Head of caudate nucleus (tissue), 42 donors: Measurements from ENCODE around the gene WFDC1.

ENCODE experiments used
- DNase-seq, 42 donors: peaks; one replicate each; pipeline versions ENCODE4 v3.0.0 to v3.0.0-alpha.2; 2020 to 2021; ENCODE audit warnings: mixed read lengths in 7 of 42
- intact Hi-C: fragments of 100-400 bp; cut with DNase I; formaldehyde crosslinking; loops from one replicate; pipeline ENCODE4 v1.15.0; 2022

Gene WFDC1, protein sequence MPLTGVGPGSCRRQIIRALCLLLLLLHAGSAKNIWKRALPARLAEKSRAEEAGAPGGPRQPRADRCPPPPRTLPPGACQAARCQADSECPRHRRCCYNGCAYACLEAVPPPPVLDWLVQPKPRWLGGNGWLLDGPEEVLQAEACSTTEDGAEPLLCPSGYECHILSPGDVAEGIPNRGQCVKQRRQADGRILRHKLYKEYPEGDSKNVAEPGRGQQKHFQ

GRCh38 chr16:84294531-84295142 is at the start of gene WFDC1:
WFDC1 (plus strand) TSS chr16:84294878; CDS start chr16:84294972, 94 bp downstream.
- intact Hi-C loops = no loop called here
- DNase-seq = peak in 32 of 42 donors; percentile 17 to 73 (median 42)

GRCh38 chr16:84245956-84246678 is 48.6 kb upstream of the WFDC1 start:
- intact Hi-C loops = no loop called here
- DNase-seq = no peak

- intact Hi-C loops = no loop called here
Observed at GRCh38 chr16:84246679-84247077, 48.0 kb upstream of the WFDC1 start.

GRCh38 chr16:84247331-84247730 is 47.3 kb upstream of the WFDC1 start:
- intact Hi-C loops = no loop called here
- DNase-seq = no peak

More at GRCh38 chr16:84246679-84247077, 48.0 kb upstream of the WFDC1 start:
- no peak for DNase-seq

- intact Hi-C loops = no loop called here
Observed at GRCh38 chr16:84247844-84248243, 46.8 kb upstream of the WFDC1 start.

GRCh38 chr16:84252184-84252583 is 42.5 kb upstream of the WFDC1 start:
- intact Hi-C loops = loop anchor here (10.0 kb wide), 1 partner anchor 213 kb away; no protein-coding TSS in a partner anchor
- DNase-seq = no peak

More at GRCh38 chr16:84247844-84248243, 46.8 kb upstream of the WFDC1 start:
- no peak for DNase-seq

DNA sequence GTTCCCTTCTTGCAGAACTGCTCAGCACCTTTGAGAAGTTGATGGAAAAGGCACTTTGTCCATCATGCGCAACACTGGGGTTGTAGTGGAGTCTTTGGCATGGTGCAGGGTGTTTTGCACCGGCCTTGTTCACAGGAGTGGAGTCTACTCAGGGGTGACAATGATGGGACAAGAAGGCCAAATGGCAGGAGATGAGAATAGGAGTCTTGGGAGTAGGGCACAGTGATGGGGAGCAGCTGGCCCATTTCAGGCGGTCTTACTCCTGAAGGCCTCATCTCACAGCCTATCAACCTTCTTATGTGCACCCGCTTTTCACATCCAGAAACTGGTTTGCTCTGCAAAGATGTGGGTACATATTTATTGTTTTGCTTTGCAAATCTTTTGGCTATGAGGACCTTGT is 41.5 kb upstream of the WFDC1 start:
- no peak for DNase-seq
- intact Hi-C loops = loop anchor here (10.0 kb wide), 1 partner anchor 212 kb away; no protein-coding TSS in a partner anchor

DNA sequence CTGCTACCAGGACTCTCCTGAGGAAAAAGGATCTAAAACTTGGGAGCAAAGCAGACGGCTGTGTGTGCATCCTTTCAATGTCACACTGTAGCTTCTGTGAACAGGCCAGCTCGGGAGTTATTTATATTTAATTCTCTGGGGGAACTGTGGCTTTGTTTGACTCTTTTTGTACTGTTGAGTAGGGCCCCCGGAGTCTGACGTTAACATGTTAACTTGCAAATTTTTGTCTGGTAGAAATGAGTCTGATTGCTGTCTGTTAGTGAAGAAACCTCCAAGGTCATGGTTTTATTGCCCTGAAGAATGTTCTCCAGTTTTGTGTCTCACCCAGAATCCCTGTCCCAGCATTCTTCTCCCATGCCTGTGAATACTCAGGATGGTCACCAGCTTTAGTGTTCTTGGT is 40.6 kb upstream of the WFDC1 start:
- no peak for DNase-seq
- intact Hi-C loops = loop anchor here (10.0 kb wide), 1 partner anchor 211 kb away; no protein-coding TSS in a partner anchor

GRCh38 chr16:84255050-84255810 is 39.4 kb upstream of the WFDC1 start:
- intact Hi-C loops = loop anchor here (10.0 kb wide), 1 partner anchor 210 kb away; no protein-coding TSS in a partner anchor
- DNase-seq = no peak

- DNase-seq = no peak
- intact Hi-C loops = loop anchor here (10.0 kb wide), 1 partner anchor 207 kb away; no protein-coding TSS in a partner anchor
Observed at GRCh38 chr16:84258266-84258665, 36.4 kb upstream of the WFDC1 start.

DNA sequence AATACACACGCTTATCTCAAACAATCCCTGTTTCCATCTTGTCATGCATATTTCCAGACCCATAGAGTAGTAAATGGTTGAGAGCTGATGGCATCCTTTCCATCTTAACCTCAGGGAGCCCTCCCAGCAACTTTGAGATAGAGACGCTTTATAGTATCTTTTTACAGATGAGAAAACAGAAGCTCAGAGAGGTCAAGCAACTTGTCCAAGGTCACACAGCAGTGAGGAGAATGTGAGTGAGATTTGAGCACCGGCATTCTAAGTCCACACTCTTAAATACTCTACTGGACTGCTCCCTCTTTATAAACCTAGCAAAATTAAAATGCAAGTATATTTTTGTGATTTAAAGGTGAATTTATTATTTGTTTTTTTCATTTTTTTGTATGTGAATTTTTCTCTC is 35.0 kb upstream of the WFDC1 start:
- intact Hi-C loops = loop anchor here (10.0 kb wide), 1 partner anchor 205 kb away; no protein-coding TSS in a partner anchor
- no peak for DNase-seq

DNA sequence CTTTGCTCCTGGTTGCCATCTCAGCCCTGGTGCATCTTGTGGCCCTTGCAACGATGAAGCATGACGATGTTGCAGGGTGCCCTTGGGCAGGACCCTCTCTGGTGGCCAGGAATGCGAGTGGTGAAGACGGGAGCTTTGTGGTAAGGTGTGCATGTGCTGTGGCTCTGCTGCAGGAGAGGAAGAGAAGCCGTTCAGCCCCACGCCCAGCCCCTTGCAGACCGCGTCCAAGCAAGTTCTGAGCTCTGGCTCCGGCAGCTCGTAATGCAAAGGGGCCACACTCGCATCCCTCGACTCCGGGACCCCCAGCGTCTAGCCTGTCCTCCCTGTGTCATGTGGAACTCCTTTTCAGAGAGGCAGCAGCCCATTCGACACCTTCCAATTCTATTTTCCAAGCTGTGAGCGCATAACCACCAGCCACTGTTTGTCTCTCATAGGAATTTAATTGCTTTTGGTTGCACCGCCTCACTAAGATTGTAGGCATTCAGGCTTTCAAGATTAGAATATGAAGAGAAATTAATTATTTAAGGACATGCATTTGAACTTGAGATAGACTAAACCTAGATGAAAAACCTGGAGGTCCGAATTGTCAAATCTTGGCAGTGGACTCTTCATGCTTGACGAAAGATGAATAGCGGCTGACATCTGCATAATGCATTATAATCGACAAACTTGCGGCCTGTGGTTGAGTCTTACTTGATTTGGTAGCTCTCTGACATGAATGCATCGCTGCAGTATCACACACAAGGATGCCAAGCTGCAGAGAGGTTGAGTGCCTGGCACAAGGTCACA is 33.7 kb upstream of the WFDC1 start:
- no peak for DNase-seq
- intact Hi-C loops = no loop called here

- intact Hi-C loops = no loop called here
Observed at GRCh38 chr16:84262031-84262430, 32.6 kb upstream of the WFDC1 start.

GRCh38 chr16:84262939-84263338 is 31.7 kb upstream of the WFDC1 start:
- DNase-seq = no peak
- intact Hi-C loops = no loop called here

More at GRCh38 chr16:84262031-84262430, 32.6 kb upstream of the WFDC1 start:
- DNase-seq = no peak

- peak; percentile 51 to 90 (median 76) for DNase-seq
Observed at GRCh38 chr16:84266451-84266850, 28.2 kb upstream of the WFDC1 start.

DNA sequence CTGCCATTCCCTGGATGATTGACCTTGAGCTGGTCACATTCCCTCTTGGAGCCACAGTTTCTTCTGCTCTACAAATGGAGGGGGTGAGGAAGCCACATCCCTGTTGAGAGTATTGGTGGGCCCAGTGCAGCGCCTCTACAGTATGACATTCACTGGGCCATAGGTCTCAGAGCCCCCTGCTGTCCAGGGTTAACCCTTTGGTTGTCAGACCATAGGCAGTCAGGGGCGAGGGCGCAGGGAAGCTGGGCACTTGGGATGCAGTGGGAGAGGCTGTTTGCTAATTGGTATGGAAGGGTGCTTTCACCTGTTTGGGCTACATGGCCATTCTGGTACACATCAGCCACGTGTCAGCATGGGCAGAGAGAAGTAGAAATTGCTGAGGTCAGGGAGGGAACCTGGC is 27.3 kb upstream of the WFDC1 start:
- intact Hi-C loops = no loop called here
- no peak for DNase-seq

More at GRCh38 chr16:84266451-84266850, 28.2 kb upstream of the WFDC1 start:
- intact Hi-C loops = no loop called here

DNA sequence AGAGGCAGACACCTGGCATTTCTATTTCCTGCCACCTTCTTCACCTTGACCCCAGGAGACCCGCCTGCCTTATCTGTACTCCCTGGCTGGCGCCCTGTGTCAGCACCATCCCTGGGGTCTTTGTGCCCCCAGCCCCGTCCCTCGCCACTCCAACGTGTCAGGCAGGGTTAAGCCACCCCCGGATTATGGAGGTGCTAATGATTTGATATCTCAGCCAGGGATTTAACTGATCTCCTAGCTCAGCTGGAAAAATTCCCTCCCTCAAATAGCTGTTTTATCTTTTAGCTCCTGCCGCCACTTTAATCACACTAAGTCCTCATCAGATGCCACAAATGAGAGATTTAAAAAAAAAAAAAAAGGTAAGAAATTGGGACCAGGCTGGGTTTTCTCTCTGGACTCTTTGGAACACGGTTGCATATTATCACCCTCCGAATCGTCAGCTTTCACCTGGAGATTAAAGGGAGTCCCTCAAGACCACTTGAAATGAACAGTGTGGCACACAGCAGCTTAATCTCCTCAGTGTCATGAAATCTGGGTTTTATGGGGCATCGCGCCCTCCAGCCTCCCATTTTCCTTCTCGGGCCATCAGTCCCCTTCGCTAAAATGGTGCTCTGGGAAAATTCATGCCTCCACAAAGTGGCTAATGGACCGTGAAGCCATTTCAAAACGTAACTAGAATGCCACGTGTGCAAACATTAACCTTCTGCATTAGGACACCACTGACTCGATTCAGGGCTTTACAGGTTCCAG is 26.2 kb upstream of the WFDC1 start:
- intact Hi-C loops = no loop called here
- no peak for DNase-seq

- intact Hi-C loops = no loop called here
Observed at GRCh38 chr16:84270071-84270470, 24.6 kb upstream of the WFDC1 start.

More at GRCh38 chr16:84270071-84270470, 24.6 kb upstream of the WFDC1 start:
- DNase-seq = no peak
